Measurements from ENCODE around the gene JUNB. TPM values are rescaled to one million over a fixed set of nuclear protein-coding genes. Genes with fewer than 3 reads are reported as not detected.

JUNB gene
- total and polyA plus RNA-seq, 2 of the 13 experiments (the other 11 are each of a cell fraction or from before 2014, with no cell fraction given): 7.7 to 8.2 TPM

DNA sequence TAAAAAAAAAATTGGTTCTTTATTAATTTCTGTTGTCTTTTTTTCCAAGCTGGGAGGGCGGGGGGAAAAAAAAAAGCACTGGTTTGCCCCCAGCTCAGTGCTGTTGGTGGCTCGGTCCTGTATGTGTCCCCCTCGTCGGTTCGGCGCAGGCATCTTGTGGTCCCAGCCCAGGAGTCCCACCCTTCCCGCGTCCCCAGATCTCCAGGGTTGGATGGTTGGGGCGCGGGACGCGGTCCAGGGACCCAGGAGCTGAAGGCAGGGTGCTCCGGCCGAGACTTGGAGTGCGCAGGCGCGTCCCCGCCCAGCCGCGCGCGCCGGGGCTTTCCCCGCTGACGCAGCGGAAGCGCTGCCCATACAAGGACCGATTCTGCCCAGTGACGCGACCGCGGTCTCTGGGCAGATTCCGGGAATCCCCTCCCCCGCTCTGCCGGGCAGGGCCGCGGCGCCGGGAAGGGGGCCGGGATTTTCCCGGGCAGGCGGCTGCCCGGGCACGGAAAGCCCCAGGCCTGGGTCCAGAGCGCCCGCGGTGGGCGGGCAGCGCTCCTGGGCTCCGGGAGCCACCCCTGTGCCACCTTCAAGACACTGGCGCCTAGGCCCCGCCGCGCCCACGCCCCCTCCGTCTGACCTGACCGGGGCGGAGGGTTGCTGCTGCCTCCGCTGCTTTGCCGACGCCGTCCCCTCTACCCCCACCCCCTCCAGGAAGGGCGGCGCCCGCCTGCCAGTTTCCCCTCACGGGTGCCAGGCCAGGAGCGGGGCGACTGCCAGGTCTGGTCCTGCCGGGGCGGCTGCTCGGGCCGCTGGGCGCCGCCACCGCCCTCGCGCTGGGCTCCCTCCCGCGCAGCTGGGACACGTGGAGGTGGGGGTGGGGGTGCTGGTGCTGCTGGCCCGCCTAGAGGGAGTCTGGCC lies 2.3 kb downstream of the JUNB start (continued):
- TF ChIP-seq, protein P1, sequence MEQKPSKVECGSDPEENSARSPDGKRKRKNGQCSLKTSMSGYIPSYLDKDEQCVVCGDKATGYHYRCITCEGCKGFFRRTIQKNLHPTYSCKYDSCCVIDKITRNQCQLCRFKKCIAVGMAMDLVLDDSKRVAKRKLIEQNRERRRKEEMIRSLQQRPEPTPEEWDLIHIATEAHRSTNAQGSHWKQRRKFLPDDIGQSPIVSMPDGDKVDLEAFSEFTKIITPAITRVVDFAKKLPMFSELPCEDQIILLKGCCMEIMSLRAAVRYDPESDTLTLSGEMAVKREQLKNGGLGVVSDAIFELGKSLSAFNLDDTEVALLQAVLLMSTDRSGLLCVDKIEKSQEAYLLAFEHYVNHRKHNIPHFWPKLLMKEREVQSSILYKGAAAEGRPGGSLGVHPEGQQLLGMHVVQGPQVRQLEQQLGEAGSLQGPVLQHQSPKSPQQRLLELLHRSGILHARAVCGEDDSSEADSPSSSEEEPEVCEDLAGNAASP (CRISPR knock-in tag; IDR thresholded peaks at IDR 0.05; ENCODE audit: borderline replicate concordance): peak; percentile 27; the same call in 1 of the 2 replicates
- TF ChIP-seq, protein P2, sequence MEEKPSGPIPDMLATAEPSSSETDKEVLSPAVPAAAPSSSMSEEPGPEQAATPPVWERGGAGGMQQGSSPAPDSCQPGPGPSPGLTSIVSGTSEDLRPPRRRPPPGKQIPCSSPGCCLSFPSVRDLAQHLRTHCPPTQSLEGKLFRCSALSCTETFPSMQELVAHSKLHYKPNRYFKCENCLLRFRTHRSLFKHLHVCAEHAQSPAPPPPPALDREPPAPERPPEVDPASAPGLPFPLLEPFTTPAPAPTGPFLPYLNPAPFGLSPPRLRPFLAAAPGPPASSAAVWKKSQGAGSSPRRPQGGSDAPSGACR (CRISPR knock-in tag; IDR thresholded peaks at IDR 0.05): no peak; the same call in 1 of the 2 replicates
- TF ChIP-seq ZBTB20 (CRISPR knock-in tag; IDR thresholded peaks at IDR 0.05; ENCODE audit: borderline replicate concordance, low read depth): no peak
- no peak for TF ChIP-seq ZFP82 (CRISPR knock-in tag; IDR thresholded peaks at IDR 0.05; ENCODE audit: borderline replicate concordance)
- TF ChIP-seq CHD4 (IDR thresholded peaks at IDR 0.05; ENCODE audit: borderline replicate concordance, low read length): no peak
- no peak for TF ChIP-seq GABPA (IDR thresholded peaks at IDR 0.05; ENCODE audit: low read depth, low read length)
- TF ChIP-seq GABPA (CRISPR knock-in tag; IDR thresholded peaks at IDR 0.05; ENCODE audit: low read depth): peak; percentile 36; the same call in 1 of the 2 replicates
- TF ChIP-seq, protein P3, sequence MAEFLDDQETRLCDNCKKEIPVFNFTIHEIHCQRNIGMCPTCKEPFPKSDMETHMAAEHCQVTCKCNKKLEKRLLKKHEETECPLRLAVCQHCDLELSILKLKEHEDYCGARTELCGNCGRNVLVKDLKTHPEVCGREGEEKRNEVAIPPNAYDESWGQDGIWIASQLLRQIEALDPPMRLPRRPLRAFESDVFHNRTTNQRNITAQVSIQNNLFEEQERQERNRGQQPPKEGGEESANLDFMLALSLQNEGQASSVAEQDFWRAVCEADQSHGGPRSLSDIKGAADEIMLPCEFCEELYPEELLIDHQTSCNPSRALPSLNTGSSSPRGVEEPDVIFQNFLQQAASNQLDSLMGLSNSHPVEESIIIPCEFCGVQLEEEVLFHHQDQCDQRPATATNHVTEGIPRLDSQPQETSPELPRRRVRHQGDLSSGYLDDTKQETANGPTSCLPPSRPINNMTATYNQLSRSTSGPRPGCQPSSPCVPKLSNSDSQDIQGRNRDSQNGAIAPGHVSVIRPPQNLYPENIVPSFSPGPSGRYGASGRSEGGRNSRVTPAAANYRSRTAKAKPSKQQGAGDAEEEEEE (CRISPR knock-in tag; IDR thresholded peaks at IDR 0.05; ENCODE audit: borderline replicate concordance): no peak
- no peak for TF ChIP-seq IKZF4 (CRISPR knock-in tag; IDR thresholded peaks at IDR 0.05; ENCODE audit: borderline replicate concordance, low read depth, not compliant biosample characterization)
- TF ChIP-seq ZNF83 (CRISPR knock-in tag; IDR thresholded peaks at IDR 0.05; ENCODE audit: borderline replicate concordance): no peak
- TF ChIP-seq NFKB2 (CRISPR knock-in tag; IDR thresholded peaks at IDR 0.05; ENCODE audit: borderline replicate concordance): no peak
- TF ChIP-seq, protein P4, sequence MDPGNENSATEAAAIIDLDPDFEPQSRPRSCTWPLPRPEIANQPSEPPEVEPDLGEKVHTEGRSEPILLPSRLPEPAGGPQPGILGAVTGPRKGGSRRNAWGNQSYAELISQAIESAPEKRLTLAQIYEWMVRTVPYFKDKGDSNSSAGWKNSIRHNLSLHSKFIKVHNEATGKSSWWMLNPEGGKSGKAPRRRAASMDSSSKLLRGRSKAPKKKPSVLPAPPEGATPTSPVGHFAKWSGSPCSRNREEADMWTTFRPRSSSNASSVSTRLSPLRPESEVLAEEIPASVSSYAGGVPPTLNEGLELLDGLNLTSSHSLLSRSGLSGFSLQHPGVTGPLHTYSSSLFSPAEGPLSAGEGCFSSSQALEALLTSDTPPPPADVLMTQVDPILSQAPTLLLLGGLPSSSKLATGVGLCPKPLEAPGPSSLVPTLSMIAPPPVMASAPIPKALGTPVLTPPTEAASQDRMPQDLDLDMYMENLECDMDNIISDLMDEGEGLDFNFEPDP (CRISPR knock-in tag; conservative IDR thresholded peaks at IDR 0.05): no peak
- TF ChIP-seq HES4 (CRISPR knock-in tag; IDR thresholded peaks at IDR 0.05; ENCODE audit: borderline replicate concordance): peak; percentile 79; the same call in 1 of the 2 replicates
- TF ChIP-seq RXRB (CRISPR knock-in tag; IDR thresholded peaks at IDR 0.05; ENCODE audit: borderline replicate concordance): peak; percentile 14; the same call in 1 of the 2 replicates
- no peak for TF ChIP-seq KDM6A (CRISPR knock-in tag; IDR thresholded peaks at IDR 0.05; ENCODE audit: low read depth)
- TF ChIP-seq, protein P5, sequence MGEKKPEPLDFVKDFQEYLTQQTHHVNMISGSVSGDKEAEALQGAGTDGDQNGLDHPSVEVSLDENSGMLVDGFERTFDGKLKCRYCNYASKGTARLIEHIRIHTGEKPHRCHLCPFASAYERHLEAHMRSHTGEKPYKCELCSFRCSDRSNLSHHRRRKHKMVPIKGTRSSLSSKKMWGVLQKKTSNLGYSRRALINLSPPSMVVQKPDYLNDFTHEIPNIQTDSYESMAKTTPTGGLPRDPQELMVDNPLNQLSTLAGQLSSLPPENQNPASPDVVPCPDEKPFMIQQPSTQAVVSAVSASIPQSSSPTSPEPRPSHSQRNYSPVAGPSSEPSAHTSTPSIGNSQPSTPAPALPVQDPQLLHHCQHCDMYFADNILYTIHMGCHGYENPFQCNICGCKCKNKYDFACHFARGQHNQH (CRISPR knock-in tag; IDR thresholded peaks at IDR 0.05): no peak; the same call in none of the 2 replicates
- peak; percentile 64 for TF ChIP-seq SP5 (CRISPR knock-in tag; IDR thresholded peaks at IDR 0.05; ENCODE audit: borderline replicate concordance, low read depth)
- TF ChIP-seq ISX (CRISPR knock-in tag; conservative IDR thresholded peaks at IDR 0.05): no peak
- TF ChIP-seq, protein P6, sequence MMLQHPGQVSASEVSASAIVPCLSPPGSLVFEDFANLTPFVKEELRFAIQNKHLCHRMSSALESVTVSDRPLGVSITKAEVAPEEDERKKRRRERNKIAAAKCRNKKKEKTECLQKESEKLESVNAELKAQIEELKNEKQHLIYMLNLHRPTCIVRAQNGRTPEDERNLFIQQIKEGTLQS (CRISPR knock-in tag; IDR thresholded peaks at IDR 0.05): no peak
- TF ChIP-seq KLF12 (CRISPR knock-in tag; IDR thresholded peaks at IDR 0.05; ENCODE audit: borderline replicate concordance): no peak

Data from HepG2 (cell line).